ENCODE results near the gene CD81.
"Not testable (repeated sequence)": the region's sequence is repeated elsewhere in the genome, so short reads cannot be mapped to it uniquely, and the experiment has no call there.

CD81 gene

DNA sequence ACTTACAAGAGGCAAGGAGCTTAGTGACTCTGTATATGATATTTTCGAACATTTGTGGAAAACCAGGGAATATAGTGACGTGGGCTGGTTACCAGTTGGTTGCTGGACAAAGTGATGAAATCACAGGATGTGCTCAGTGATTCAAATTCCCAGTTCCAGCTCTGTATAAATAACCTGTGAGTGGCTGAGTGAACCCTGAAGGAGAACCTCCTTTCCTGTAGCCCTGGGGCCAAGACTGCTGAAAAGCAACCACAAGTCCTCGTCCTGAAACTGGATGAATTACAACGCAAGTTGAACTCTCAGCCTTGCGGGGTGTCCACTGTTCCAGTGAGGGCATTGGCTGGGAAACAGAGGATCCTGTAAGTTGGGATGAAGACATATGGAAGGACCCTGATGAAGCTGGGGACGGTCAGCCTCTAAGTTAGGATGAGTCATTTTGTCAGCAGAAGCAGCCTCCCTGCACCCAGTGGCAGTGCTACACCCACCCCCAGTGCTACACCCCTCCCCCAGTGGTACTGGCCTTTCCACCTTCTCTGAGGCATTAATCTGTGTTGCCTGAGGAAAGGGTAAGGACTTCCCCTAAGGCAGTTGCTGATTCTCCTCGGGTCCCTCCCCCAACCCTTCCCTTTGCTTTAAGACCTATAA, 22.0 kb upstream of the CD81 start:
- no peak for DNase-seq (ENCODE audit: low read depth in 3 of 3, low spot score in 1 of 3)

DNA sequence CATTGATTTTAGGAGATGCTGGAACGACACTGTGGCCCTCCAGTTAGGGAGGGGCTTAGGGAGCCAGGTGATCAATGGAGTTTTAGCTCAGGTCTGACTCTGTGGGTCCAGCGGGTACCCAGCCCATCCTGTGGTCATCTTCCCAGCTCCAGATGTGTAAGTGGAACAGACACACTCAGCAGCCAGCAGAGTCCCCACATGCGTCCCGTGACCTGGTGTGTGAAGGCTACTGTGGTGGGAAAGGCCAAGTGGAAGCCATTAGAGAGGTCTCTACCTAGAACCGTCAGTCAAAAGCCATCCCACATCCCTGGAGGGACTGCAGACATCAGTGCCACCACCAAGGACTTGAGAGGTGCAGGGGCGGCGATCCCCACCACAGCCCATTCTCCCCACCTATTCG, 19.9 kb upstream of the CD81 start:
- DNase-seq (ENCODE audit: low read depth in 3 of 3, low spot score in 1 of 3), result no peak

DNA sequence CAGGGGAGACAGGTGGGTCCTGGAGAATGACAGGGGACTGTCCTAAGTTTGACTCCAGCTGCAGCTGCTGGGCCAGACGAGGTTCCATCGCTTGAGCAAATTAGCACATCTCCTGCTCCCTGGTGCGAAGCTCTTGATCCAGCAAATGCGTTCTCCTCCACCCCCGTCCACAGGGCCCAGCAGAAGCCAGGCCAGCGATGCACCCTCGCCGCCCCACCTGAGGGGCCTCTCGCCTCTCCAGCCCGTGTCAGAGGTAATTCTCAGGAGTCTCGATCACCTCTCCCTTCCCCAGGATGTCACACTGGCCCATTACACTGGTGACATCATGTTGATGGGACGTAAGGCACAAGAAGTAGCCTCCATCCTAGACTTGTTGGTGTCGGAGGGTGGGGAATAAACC, 19.5 kb upstream of the CD81 start:
- DNase-seq (ENCODE audit: low read depth in 3 of 3, low spot score in 1 of 3), result not testable (repeated sequence)

DNA sequence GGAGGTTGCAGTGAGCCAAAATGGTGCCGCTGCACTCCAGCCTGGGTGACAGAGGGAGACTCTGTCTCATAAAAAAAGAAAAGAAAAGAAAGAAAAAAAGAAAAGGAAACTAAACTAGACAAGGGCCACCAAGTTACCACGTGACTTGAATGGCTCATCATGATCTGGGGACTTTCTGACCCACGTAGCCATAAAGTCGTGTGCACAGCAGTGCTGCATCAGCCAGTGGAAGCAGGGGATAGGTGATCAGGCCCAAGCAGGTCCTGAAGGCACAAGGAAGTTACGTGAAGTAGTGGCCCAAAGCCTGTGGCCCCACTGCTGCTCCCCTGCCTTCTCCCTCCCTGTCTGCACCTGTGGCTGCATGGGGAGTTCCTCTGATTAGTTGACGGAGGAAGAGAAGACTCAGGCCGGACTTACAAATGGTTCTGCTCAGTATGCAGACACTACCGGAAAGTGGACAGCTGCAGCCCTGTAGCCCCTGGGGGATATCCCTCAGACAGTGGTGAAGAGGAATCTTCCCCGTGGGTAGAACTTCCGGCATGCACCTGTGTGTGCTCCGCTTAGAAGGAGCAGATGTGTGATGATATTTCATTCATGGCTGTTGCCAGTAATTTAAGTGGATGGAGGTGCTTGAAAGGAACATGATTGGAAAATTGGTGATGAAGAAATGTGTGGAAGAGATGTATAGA, 18.2 kb upstream of the CD81 start:
- DNase-seq (ENCODE audit: low read depth in 3 of 3, low spot score in 1 of 3), result no peak

DNA sequence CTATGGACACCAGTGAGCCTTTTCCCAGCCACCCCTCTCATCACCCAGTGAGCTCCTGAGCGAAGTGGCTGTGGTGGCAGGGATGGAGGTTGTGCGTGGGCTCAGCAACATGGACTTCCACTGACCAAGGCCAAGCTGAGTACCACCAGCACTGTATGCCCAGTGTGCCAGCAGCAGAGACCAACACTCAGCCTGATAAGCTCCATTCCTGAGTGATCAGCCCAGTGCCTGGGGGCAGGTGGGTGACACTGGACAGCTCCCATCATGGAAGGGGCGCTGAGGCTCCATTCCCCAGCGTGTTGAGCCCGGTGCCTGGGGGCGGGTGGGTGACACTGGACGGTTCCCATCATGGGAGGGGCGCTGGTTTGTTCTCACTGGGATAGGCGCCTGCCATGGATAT, 17.6 kb upstream of the CD81 start:
- no peak for DNase-seq (ENCODE audit: low read depth in 3 of 3, low spot score in 1 of 3)

DNA sequence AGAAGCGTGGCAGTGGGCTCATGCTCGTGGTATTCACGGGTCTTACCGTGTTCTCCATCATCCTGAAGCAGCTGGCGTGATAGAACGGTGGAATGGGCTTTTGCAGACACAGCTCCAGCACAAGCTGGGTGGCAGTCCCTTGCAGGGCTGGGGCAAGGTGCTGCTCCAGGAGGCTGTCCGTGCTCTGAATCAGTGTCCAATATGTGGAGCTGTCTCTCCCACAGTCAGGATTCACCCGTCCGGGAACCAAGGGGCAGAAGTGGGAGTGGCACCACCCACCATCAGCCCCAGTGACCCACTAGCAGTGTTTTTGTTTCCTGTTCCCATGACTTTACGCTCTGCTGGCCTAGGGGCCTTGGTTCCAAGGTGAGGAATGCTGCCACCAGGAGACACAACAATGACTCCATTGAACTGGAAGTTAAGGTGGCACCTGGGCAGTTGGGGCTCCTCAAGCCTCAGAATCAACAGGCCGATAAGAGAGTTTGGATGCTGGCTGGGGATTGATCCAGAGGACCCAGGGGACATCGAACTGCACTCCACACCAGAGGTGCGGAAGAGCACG, 16.9 kb upstream of the CD81 start:
- DNase-seq (ENCODE audit: low read depth in 3 of 3, low spot score in 1 of 3), result no peak

DNA sequence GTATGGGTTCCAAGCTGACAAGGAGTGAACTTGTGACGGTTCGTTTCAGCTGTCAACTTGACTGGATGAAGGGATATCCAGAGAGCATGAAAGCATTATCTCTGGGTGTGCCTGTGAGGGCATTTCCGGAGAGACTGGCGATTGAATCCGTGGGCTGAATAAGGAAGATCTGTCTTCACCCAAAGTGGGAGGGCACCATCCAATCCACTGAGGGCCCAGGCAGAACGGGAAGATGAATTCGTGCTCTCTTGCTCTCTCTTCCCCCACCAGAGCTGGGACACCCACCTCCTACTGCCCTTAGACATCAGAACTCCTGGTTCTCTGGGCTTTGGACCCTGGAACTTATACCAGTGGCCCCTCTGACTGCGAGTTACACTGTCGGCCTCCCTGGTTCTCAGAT, 15.5 kb upstream of the CD81 start:
- no peak for DNase-seq (ENCODE audit: low read depth in 3 of 3, low spot score in 1 of 3)

DNA sequence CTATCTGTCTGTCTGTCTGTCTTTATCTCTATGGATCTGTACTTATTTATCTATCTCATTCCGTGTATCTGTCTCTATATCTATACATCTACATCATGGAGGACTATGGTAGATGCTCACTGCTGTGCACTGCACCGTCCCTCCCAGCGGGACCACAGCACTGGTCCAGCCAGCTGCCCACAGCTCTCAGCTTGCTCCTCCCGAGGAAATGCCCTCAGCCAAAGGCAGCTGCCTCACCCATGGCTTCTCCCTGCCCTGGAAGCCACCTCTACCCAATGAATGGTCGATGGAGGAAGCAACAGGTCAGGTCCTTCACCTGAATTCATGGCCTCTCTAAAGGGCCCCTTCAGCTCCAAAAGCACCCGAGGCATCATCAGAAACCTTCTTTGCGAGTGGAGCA, 14.7 kb upstream of the CD81 start:
- DNase-seq (ENCODE audit: low read depth in 3 of 3, low spot score in 1 of 3), result no peak

DNA sequence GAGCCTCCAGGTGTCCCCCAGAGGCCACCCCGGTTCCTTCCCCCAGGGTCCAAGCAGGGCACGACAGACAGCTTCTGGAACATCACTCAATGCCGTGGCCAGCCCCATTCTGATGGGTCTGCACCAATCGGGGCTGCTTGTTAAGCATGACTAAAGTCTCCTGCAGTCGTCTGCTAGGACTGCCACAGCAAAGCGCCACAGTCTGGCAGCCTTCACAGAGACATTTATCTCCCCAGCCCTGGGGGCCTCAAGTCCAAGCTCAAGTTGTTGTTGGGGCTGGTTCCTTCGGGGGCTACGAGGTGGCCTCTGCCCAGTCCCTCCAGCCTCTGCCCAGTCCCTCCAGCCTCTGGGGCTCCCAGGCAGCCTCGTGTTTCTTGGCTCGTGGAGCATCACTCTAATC, 14.0 kb upstream of the CD81 start:
- no peak for DNase-seq (ENCODE audit: low read depth in 3 of 3, low spot score in 1 of 3)

DNA sequence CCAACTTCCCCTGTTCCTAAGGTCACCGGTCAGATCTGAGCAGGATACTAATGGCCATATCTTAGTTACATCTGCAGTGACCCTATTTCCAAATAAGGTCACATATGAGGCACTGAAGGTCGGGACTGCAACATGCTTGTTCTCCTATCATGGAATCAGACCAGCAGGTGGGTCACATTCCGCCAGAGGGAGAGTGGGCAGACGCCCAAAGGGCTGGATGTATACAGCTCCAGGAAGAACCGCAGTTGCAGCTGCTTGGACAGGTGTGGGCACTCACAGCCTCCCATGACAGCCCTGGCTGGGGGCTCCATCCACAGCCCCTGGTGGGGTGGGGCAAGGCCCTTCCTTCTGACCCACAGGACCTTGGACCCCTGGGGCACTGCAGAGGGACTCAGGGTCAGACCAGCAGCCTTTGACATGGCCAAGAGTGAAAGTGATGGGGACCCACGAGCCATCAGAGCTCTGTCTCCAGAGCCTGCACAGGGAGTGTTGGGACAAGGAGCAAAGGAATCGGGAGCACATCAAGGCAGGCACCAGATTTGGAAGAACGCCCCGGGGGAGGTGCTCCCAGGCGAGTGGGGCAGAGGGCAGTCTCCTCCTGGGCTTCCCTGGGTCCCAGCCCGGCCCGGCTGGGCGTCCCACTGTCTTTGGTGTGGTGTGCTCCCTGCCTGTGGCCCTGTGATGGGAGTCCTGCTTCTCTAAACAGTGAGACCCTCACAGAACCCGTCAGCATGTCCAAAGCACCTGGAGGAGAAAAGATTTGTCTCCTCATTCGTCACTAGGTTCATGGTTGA, 13.3 kb upstream of the CD81 start:
- no peak for DNase-seq (ENCODE audit: low read depth in 3 of 3, low spot score in 1 of 3)

DNA sequence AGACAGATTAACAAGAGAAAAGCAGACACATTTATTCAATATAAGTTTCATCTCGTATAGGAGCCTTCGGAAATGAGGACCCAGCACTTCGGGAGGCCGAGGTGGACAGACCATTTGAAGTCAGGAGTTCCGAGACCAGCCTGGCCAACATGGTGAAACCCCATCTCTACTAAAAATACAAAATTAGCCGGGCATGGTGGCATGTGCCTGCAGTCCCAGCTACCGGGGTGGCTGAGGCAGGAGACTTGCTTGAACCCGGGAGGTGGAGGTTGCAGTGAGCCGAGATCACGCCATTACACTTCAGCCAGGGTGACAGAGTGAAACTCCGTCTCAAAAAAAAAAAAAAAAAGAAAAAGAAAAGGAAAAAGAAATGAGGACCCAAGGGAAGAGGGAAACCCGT, 12.7 kb upstream of the CD81 start:
- not testable (repeated sequence) for DNase-seq (ENCODE audit: low read depth in 3 of 3, low spot score in 1 of 3)

DNA sequence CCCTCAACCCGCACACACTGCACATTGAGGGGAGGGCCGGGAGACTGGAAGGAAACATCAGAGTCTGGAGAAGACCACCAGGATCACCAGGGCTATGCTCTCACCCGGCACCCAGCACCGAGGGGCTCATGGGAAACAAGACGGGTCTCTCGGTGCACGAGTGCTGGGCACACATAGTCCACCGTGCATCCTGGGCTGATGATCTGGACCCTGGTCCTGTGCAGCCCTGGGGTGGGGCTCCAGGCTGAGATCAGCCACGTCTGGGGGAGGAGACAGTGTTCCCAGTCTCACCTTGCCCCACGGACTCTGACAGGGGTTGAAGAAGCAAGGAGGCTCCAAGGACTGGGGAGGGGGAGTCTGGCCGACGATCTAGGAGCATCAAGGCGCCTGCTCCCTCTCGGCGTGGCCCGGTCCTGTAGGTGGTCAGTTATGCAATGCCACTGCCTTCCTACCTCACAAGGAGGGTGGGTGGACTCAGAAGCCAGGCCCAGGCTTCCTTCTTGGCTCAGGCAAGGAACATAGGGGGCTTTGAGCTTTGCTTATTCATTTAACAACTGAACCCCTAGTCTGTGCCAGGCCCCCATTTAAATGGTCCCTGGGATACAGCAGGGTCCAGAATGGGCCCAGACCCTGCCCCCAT, 11.4 kb upstream of the CD81 start:
- DNase-seq (ENCODE audit: low read depth in 3 of 3, low spot score in 1 of 3), result no peak

DNA sequence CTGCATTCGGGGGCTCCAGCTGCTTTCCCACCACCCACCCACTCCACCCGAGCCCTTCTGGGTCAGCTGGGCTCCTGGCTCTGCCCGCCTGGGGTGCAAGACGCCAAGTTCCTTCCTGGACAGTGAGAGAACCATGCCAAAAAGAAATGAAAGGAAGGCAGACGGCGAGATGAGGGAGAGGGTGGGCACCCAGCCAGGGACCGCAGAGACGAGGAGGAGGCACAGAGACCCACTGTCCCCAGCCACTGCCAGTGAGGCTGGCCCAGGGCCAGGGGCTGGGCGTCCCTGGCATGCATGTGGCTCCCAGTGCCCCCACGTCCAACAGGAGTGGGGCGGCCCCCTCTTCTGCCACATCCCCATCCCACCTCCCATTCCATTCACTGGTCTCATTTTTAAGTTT, 10.8 kb upstream of the CD81 start:
- DNase-seq (ENCODE audit: low read depth in 3 of 3, low spot score in 1 of 3), result no peak

DNA sequence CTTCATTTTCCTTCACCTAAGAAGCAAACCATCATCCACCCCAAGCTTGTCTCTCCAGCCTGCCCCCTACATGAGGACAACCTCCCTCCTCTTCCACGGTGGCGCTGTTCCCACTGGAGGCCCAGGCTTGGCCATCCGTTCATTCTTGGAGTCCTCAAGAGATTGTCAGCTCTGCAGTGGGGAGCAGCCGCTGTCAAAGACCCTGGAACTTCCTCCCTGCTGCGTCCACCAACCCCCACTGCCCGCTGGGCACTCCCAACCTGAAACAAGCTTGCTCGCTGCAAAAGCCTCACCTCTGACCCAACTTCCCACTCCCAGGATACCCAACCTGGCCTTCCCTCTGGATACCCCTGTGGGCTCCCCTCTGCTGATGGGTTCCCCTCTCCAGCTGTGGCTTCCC, 10.4 kb upstream of the CD81 start:
- DNase-seq (ENCODE audit: low read depth in 3 of 3, low spot score in 1 of 3), result no peak

DNA sequence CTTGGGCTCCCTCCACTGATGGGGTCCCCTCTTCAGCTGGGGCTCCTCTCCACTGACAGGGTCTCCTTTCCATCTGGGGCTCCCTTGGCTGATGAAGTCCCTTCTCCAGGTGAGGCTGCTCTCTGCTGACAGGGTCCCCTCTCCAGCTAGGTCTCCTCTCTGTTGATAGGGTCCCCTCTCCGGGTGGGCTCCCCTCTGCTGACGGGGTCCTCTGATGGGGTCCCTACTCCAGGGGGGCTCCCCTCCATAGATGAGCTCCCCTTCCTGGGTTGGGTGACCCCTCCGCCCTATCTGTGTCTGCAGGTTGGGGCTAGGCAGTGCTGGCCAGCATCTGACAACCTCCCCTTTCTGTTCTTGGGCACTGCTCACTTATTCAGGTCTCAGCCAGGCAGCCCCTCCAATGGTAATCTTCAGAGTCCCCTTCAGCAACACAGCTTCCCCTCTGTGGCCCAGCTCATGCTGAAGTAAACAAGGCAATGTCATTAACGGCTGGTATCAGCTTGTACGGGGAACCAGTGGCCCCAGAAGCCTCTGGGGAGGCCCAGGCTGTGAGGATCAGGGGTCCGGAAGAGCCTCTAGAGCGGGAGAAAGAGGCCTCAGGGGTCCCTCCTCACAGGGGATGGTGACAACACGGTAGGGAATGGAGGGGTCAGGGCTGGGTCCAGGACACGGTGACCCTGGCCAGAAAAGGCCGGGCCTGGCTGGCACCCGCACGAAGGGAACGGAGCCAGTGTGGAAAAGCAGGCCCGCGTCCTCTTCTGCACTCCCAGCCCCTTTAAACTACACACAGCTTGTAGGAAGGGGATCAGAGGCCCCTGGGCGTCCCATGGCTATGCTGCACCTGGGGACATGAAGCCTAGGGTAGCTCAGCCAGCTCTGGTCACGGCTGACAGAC, 9.6 kb upstream of the CD81 start:
- no peak for DNase-seq (ENCODE audit: low read depth in 3 of 3, low spot score in 1 of 3)

DNA sequence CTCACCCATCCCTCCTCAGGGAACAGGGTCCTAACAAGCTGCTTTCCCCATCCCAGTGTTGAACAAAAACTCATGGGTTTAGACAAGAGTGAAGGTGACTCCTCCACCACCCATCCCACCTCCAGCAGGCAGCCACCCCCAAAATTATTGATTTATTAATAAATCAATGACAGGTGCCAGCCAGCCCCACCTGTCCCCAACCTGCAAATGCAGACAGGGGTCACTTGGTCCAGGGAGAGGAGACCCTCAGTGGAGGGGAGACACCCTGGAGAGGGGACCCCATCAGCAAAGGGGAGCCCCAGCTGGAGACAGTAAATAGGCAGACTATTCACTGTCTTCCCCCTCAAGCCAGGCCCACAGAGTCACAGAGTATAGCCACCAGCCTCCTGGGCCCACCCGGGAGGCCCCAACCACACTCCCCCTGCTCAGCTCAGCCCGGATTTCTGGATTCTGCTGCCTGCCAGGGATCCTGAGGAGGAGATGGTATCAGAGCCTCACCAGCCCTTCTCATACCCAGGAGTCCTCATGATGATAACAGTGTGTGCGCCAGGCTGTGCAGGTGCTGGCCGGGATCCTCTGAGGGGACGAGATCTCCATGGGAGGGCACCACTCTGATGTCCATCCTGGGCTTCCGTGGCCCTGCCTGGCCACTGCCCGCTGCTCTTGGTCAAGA, 8.8 kb upstream of the CD81 start:
- DNase-seq (ENCODE audit: low read depth in 3 of 3, low spot score in 1 of 3), result no peak

DNA sequence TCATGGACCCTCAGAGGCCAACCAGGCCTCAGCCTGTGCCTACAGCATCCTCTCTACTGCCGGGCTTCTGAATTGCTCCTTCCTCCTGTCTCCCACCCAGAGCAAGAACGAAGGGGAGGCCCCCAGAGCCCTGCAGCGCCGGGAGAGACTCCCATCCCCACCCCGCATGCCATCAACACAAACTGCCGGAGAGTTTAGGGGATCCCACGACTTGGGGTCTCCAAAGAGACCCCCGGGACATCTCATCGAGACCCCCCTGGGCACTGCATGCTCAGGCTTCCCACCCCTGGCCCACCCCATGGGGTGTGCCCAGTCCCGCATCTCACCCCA, 8.3 kb upstream of the CD81 start:
- DNase-seq (ENCODE audit: low read depth in 3 of 3, low spot score in 1 of 3), result no peak

DNA sequence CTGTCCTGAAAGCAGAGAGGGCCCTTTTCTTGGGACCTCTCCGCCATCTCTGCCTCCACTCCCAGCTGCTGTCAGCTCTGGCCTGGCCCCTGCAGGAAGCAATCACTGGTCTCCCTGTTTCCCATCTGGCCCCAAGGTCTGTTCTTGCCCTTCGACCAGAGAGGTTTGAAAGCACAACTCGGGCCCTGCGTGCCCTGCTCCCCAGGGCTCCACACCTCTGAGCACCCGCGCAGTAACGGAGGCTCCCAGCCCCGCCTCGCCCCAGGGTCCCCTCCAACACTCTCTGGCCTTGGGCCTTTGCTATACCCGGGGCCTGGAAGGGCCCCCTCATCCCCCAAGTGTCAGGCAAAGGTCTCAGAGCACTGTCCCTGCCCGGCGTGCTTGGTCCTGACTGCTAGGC, 7.8 kb upstream of the CD81 start:
- DNase-seq (ENCODE audit: low read depth in 3 of 3, low spot score in 1 of 3), result no peak

DNA sequence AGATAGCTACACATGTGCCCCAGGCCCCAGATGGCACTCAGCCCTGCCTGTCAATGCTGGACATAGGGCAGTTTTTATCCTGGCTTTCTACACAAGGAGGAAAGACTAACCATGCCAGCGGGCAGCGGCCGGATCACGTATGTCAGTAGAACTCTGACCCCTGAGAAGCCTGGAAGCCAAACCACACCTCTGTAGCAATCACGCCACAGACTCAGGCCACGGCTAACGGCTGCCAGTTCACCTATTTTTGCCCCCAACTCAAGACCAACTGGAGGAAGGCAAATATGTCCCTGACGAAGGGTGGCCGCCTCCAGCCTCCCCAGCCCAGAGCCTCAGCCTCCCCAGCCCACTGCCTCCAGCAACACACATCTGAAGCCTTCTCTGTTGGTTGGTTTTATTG, 7.2 kb upstream of the CD81 start:
- DNase-seq (ENCODE audit: low read depth in 3 of 3, low spot score in 1 of 3), result no peak
